K562 (cell line): ENCODE results near the gene PCDHGA4.

Experiments used
- CHD2 ChIP-seq: IDR thresholded peaks from 2 replicates; pipeline ENCODE4 v1.6.1; 2011; ENCODE audit warnings: low read depth, low read length
- GATA2 ChIP-seq: sonication (generic); formaldehyde crosslinking; IDR thresholded peaks from 2 replicates; pipeline ENCODE4 v1.4.0; 2020; ENCODE audit warnings: mild to moderate bottlenecking, missing genetic modification reagents
- HMG20A ChIP-seq: fragments of 450-650 bp; formaldehyde crosslinking; conservative IDR thresholded peaks from 2 replicates; pipeline ENCODE4 v1.4.0; 2020; ENCODE audit warnings: mild to moderate bottlenecking, mixed read lengths
- HMGXB4 ChIP-seq: sonication (generic); formaldehyde crosslinking; IDR thresholded peaks from 2 replicates; pipeline ENCODE4 v1.8.1; 2023; ENCODE audit warnings: mild to moderate bottlenecking, missing genetic modification reagents
- MAFG ChIP-seq: fragments of 450-650 bp; conservative IDR thresholded peaks from 2 replicates; pipeline ENCODE4 v1.6.1; 2016; ENCODE audit warnings: missing genetic modification characterization, missing compliant biosample characterization
- MAX ChIP-seq: sonication (generic); formaldehyde crosslinking; IDR thresholded peaks from 2 replicates; pipeline ENCODE4 v1.9.0; 2022; ENCODE audit warnings: mild to moderate bottlenecking, missing genetic modification reagents
- MEIS2 ChIP-seq: fragments of 450-650 bp; IDR thresholded peaks from 2 replicates; pipeline ENCODE4 v1.6.1; 2014; ENCODE audit warnings: mild to moderate bottlenecking; ENCODE audit not compliant: partially characterized antibody
- NFATC3 ChIP-seq: fragments of 450-650 bp; IDR thresholded peaks from 2 replicates; pipeline ENCODE4 v1.6.1; 2017; ENCODE audit warnings: mild to moderate bottlenecking
- NR2F6 ChIP-seq: fragments of 450-650 bp; formaldehyde crosslinking; IDR thresholded peaks from 2 replicates; pipeline ENCODE4 v1.4.0; 2020; ENCODE audit warnings: mild to moderate bottlenecking
- TSHZ1 ChIP-seq: fragments of 250-450 bp; sonication (Bioruptor Pico); IDR thresholded peaks from 2 replicates; pipeline ENCODE4 v1.4.0; 2020; ENCODE audit warnings: mild to moderate bottlenecking, moderate library complexity
- ZNF589 ChIP-seq: fragments of 200-800 bp; sonication (Bioruptor generic); IDR thresholded peaks from 2 replicates; pipeline ENCODE4 v1.6.1; 2016; ENCODE audit warnings: low read depth, missing genetic modification characterization, missing compliant biosample characterization
- TF ChIP-seq, protein P1 (sequence below): sonication (generic); formaldehyde crosslinking; IDR thresholded peaks from 2 replicates; pipeline ENCODE4 v1.8.0; 2022; ENCODE audit warnings: mild to moderate bottlenecking, low read depth, missing genetic modification reagents
- TF ChIP-seq, protein P2 (sequence below), 3 experiments: IDR thresholded peaks in 2 of 3; conservative IDR thresholded peaks in 1 of 3; 2 replicates each; pipeline ENCODE4 v1.5.1; 2011 to 2012; ENCODE audit warnings: low read length in 3 of 3, mild to moderate bottlenecking in 3 of 3, control low read depth in 2 of 3, improper control_type of control experiment in 1 of 3, inconsistent platforms in 1 of 3, low read depth in 1 of 3, mixed read lengths in 1 of 3, moderate library complexity in 1 of 3; ENCODE audit not compliant: insufficient read depth in 2 of 3

DNA sequence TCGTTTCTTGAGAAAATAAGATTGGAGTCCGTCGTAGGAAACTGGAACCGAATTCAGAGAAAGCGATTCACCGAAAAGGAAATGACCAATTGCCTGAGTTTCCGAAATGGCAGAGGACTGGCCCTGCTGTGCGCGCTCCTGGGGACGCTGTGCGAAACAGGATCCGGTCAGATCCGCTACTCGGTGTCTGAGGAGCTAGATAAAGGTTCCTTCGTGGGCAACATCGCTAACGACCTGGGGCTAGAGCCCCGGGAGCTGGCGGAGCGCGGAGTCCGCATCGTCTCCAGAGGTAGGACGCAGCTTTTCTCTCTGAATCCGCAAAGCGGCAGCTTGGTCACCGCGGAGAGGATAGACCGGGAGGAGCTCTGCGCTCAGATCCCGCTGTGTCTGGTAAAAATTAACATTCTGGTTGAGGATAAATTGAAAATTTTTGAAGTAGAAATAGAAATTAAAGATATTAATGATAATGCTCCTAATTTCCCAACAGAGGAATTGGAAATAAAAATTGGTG is 10.8 kb upstream of the PCDHGA4 start:
- TF ChIP-seq NR2F6 (CRISPR knock-in tag) (no peak), NFATC3 (no peak), HMG20A (no peak), HMGXB4 (CRISPR knock-in tag) (no peak), MAX (no peak), TSHZ1 (no peak), MEIS2 (no peak), GATA2 (CRISPR knock-in tag) (no peak), ZNF589 (CRISPR knock-in tag) (no peak), CHD2 (no peak), MAFG (tag) (no peak)
- TF ChIP-seq, protein P1, sequence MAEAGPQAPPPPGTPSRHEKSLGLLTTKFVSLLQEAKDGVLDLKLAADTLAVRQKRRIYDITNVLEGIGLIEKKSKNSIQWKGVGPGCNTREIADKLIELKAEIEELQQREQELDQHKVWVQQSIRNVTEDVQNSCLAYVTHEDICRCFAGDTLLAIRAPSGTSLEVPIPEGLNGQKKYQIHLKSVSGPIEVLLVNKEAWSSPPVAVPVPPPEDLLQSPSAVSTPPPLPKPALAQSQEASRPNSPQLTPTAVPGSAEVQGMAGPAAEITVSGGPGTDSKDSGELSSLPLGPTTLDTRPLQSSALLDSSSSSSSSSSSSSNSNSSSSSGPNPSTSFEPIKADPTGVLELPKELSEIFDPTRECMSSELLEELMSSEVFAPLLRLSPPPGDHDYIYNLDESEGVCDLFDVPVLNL, result no peak
- TF ChIP-seq, protein P2, sequence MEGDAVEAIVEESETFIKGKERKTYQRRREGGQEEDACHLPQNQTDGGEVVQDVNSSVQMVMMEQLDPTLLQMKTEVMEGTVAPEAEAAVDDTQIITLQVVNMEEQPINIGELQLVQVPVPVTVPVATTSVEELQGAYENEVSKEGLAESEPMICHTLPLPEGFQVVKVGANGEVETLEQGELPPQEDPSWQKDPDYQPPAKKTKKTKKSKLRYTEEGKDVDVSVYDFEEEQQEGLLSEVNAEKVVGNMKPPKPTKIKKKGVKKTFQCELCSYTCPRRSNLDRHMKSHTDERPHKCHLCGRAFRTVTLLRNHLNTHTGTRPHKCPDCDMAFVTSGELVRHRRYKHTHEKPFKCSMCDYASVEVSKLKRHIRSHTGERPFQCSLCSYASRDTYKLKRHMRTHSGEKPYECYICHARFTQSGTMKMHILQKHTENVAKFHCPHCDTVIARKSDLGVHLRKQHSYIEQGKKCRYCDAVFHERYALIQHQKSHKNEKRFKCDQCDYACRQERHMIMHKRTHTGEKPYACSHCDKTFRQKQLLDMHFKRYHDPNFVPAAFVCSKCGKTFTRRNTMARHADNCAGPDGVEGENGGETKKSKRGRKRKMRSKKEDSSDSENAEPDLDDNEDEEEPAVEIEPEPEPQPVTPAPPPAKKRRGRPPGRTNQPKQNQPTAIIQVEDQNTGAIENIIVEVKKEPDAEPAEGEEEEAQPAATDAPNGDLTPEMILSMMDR (IDR thresholded peaks at IDR 0.05 in 2 of 3, conservative IDR thresholded peaks at IDR 0.05 in 1 of 3; ENCODE audit: insufficient read depth in 2 of 3, low read depth in 1 of 3, low read length in 3 of 3), result no peak
